ENCODE results near the gene SMAD9. TPM values are rescaled to one million over a fixed set of nuclear protein-coding genes. Genes with fewer than 3 reads are reported as not detected.

SMAD9 gene
- total RNA-seq, 1 donor from 2014 or later: 11.5 TPM

GRCh38 chr13:36912973-36913372 lies 7.1 kb downstream of the SMAD9 start:
- no peak overlapping the region for H3K27ac ChIP-seq (ENCODE audit: low read depth, low read length)
- H3K27me3 ChIP-seq (ENCODE audit: control insufficient read depth in 3 of 3, insufficient read depth in 3 of 3, low read length in 3 of 3): no peaks in the 10 kb centered on the region
- H3K36me3 ChIP-seq (ENCODE audit: control insufficient read depth in 3 of 3, insufficient read depth in 3 of 3, low read length in 3 of 3): no peaks in the 10 kb centered on the region
- H3K4me1 ChIP-seq (ENCODE audit: control insufficient read depth in 3 of 3, insufficient read depth in 3 of 3, low read length in 3 of 3): peaks cover 3 to 15% (median 14%) of the 10 kb centered on the region in 3 donors
- no peak overlapping the region for H3K9ac ChIP-seq (ENCODE audit: low read depth in 1 of 3, low read length in 3 of 3)
- H3K4me3 ChIP-seq (ENCODE audit: low read length in 3 of 3): no peak overlapping the region
- H3K9me3 ChIP-seq (ENCODE audit: control insufficient read depth in 3 of 3, low read length in 3 of 3): no peaks in the 10 kb centered on the region

- Histone ChIP-seq H3K4me3 (ENCODE audit: low read length in 3 of 3) (no peak overlapping the region), H3K4me1 (ENCODE audit: control insufficient read depth in 3 of 3, insufficient read depth in 3 of 3, low read length in 3 of 3) (peaks cover 3 to 12% (median 11%) of the 10 kb centered on the region in 3 donors), H3K27ac (ENCODE audit: low read depth, low read length) (no peak overlapping the region), H3K9ac (ENCODE audit: low read depth in 1 of 3, low read length in 3 of 3) (no peak overlapping the region), H3K36me3 (ENCODE audit: control insufficient read depth in 3 of 3, insufficient read depth in 3 of 3, low read length in 3 of 3) (no peaks in the 10 kb centered on the region), H3K9me3 (ENCODE audit: control insufficient read depth in 3 of 3, low read length in 3 of 3) (no peaks in the 10 kb centered on the region), H3K27me3 (ENCODE audit: control insufficient read depth in 3 of 3, insufficient read depth in 3 of 3, low read length in 3 of 3) (no peaks in the 10 kb centered on the region)
Measured at GRCh38 chr13:36912369-36912768, 7.7 kb downstream of the SMAD9 start.

DNA sequence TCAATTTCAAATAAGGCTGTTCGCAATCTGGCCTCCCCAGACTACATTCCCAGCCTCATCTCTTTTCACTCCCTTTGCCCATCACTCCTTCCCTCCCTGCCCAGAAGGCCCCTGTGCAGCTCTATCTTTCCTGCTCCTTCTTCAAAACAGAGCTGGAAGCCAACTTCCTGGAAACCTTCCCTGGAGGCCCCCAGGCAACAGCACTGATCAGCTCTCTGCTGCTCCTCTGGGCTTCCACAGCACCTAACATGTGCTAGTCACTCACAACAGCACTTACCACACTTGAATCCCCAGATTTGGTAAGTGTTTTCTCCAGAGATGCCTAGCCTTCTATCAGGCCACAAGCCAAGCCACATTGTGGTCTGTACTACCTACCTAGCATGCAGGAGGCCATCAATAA lies 9.5 kb downstream of the SMAD9 start:
- H3K27ac ChIP-seq (ENCODE audit: low read depth, low read length): no peak overlapping the region
- H3K4me3 ChIP-seq (ENCODE audit: low read length in 3 of 3): no peak overlapping the region

DNA sequence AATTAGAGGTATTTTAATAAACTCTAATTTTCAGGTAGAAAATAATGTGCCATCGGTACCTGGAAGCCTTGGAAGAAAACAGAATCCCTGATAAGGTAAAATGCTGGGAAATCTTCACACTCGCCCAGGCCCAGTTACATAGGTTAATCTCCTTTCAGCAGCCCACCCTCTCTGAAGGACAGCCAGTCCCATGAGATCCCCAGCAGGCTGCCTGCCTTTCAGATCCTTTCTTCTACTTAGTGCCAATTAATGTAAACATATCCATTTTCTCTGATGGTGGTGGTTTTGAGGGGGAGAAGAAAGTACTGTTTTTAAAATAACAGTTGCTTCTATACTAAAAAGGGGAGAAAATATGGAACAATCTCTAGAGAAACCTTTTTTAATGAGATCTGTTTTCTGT lies 12.2 kb downstream of the SMAD9 start:
- H3K4me3 ChIP-seq (ENCODE audit: low read length in 3 of 3): no peak overlapping the region
- no peak overlapping the region for H3K27ac ChIP-seq (ENCODE audit: low read depth, low read length)
- peaks cover 0 to 2% (median 0%) of the 10 kb centered on the region in 3 donors for H3K36me3 ChIP-seq (ENCODE audit: control insufficient read depth in 3 of 3, insufficient read depth in 3 of 3, low read length in 3 of 3)
- no peaks in the 10 kb centered on the region for H3K27me3 ChIP-seq (ENCODE audit: control insufficient read depth in 3 of 3, insufficient read depth in 3 of 3, low read length in 3 of 3)
- no peaks in the 10 kb centered on the region for H3K9me3 ChIP-seq (ENCODE audit: control insufficient read depth in 3 of 3, low read length in 3 of 3)
- H3K9ac ChIP-seq (ENCODE audit: low read depth in 1 of 3, low read length in 3 of 3): no peak overlapping the region
- H3K4me1 ChIP-seq (ENCODE audit: control insufficient read depth in 3 of 3, insufficient read depth in 3 of 3, low read length in 3 of 3): no peaks in the 10 kb centered on the region

More for the DNA sequence above, 9.5 kb downstream of the SMAD9 start:
- Histone ChIP-seq H3K9ac (ENCODE audit: low read depth in 1 of 3, low read length in 3 of 3) (no peak overlapping the region), H3K4me1 (ENCODE audit: control insufficient read depth in 3 of 3, insufficient read depth in 3 of 3, low read length in 3 of 3) (peaks cover 3 to 10% (median 7%) of the 10 kb centered on the region in 3 donors), H3K27me3 (ENCODE audit: control insufficient read depth in 3 of 3, insufficient read depth in 3 of 3, low read length in 3 of 3) (no peaks in the 10 kb centered on the region), H3K36me3 (ENCODE audit: control insufficient read depth in 3 of 3, insufficient read depth in 3 of 3, low read length in 3 of 3) (peaks cover 0 to 2% (median 0%) of the 10 kb centered on the region in 3 donors), H3K9me3 (ENCODE audit: control insufficient read depth in 3 of 3, low read length in 3 of 3) (no peaks in the 10 kb centered on the region)

GRCh38 chr13:36907266-36907665 lies 12.8 kb downstream of the SMAD9 start:
- Histone ChIP-seq H3K36me3 (ENCODE audit: control insufficient read depth in 3 of 3, insufficient read depth in 3 of 3, low read length in 3 of 3) (peaks cover 0 to 2% (median 0%) of the 10 kb centered on the region in 3 donors), H3K4me1 (ENCODE audit: control insufficient read depth in 3 of 3, insufficient read depth in 3 of 3, low read length in 3 of 3) (no peaks in the 10 kb centered on the region), H3K9ac (ENCODE audit: low read depth in 1 of 3, low read length in 3 of 3) (no peak overlapping the region), H3K27me3 (ENCODE audit: control insufficient read depth in 3 of 3, insufficient read depth in 3 of 3, low read length in 3 of 3) (no peaks in the 10 kb centered on the region), H3K9me3 (ENCODE audit: control insufficient read depth in 3 of 3, low read length in 3 of 3) (no peaks in the 10 kb centered on the region), H3K27ac (ENCODE audit: low read depth, low read length) (no peak overlapping the region), H3K4me3 (ENCODE audit: low read length in 3 of 3) (no peak overlapping the region)

GRCh38 chr13:36905944-36906343 lies 14.1 kb downstream of the SMAD9 start:
- Histone ChIP-seq H3K27me3 (ENCODE audit: control insufficient read depth in 3 of 3, insufficient read depth in 3 of 3, low read length in 3 of 3) (no peaks in the 10 kb centered on the region), H3K9me3 (ENCODE audit: control insufficient read depth in 3 of 3, low read length in 3 of 3) (no peaks in the 10 kb centered on the region), H3K4me3 (ENCODE audit: low read length in 3 of 3) (no peak overlapping the region), H3K27ac (ENCODE audit: low read depth, low read length) (no peak overlapping the region), H3K36me3 (ENCODE audit: control insufficient read depth in 3 of 3, insufficient read depth in 3 of 3, low read length in 3 of 3) (peaks cover 0 to 2% (median 0%) of the 10 kb centered on the region in 3 donors), H3K9ac (ENCODE audit: low read depth in 1 of 3, low read length in 3 of 3) (no peak overlapping the region), H3K4me1 (ENCODE audit: control insufficient read depth in 3 of 3, insufficient read depth in 3 of 3, low read length in 3 of 3) (no peaks in the 10 kb centered on the region)

- Histone ChIP-seq H3K9ac (ENCODE audit: low read depth in 1 of 3, low read length in 3 of 3) (no peak overlapping the region), H3K4me3 (ENCODE audit: low read length in 3 of 3) (no peak overlapping the region), H3K9me3 (ENCODE audit: control insufficient read depth in 3 of 3, low read length in 3 of 3) (peaks cover 0 to 3% (median 0%) of the 10 kb centered on the region in 3 donors), H3K27me3 (ENCODE audit: control insufficient read depth in 3 of 3, insufficient read depth in 3 of 3, low read length in 3 of 3) (no peaks in the 10 kb centered on the region), H3K4me1 (ENCODE audit: control insufficient read depth in 3 of 3, insufficient read depth in 3 of 3, low read length in 3 of 3) (no peaks in the 10 kb centered on the region), H3K36me3 (ENCODE audit: control insufficient read depth in 3 of 3, insufficient read depth in 3 of 3, low read length in 3 of 3) (peaks cover 0 to 2% (median 0%) of the 10 kb centered on the region in 3 donors), H3K27ac (ENCODE audit: low read depth, low read length) (no peak overlapping the region)
Measured at GRCh38 chr13:36903925-36904595, 16.0 kb downstream of the SMAD9 start.

DNA sequence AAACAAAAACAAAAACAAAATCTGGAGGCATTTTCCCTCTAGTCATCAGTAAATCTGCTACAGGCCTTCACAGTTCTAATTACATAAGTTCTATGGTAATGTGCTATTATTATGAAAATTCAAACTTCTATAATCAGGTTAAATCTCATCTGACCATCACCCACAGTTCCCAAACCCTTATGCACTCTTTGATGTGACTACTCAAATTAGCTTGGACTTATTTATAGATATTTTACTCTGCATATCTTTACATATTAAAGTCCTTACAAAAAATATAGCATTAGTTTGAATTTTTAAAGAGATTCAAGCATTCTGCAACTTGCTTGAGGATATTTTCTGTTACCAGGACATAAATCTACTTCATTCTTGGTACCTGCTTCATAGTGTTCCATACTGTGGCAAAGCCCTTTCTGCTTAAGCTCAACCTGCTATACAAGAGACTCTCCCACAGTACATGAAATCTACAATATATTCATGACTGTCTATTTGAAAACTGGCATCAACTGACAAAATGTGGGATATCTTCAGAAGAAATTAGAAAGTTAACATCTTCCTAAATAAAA lies 22.9 kb downstream of the SMAD9 start:
- Histone ChIP-seq H3K36me3 (ENCODE audit: control insufficient read depth in 3 of 3, insufficient read depth in 3 of 3, low read length in 3 of 3) (no peaks in the 10 kb centered on the region), H3K9me3 (ENCODE audit: control insufficient read depth in 3 of 3, low read length in 3 of 3) (peaks cover 0 to 3% (median 0%) of the 10 kb centered on the region in 3 donors), H3K4me1 (ENCODE audit: control insufficient read depth in 3 of 3, insufficient read depth in 3 of 3, low read length in 3 of 3) (no peaks in the 10 kb centered on the region), H3K27me3 (ENCODE audit: control insufficient read depth in 3 of 3, insufficient read depth in 3 of 3, low read length in 3 of 3) (no peaks in the 10 kb centered on the region), H3K4me3 (ENCODE audit: low read length in 3 of 3) (no peak overlapping the region), H3K27ac (ENCODE audit: low read depth, low read length) (no peak overlapping the region), H3K9ac (ENCODE audit: low read depth in 1 of 3, low read length in 3 of 3) (no peak overlapping the region)

- Histone ChIP-seq H3K9ac (ENCODE audit: low read depth in 1 of 3, low read length in 3 of 3) (no peak overlapping the region), H3K27me3 (ENCODE audit: control insufficient read depth in 3 of 3, insufficient read depth in 3 of 3, low read length in 3 of 3) (no peaks in the 10 kb centered on the region), H3K36me3 (ENCODE audit: control insufficient read depth in 3 of 3, insufficient read depth in 3 of 3, low read length in 3 of 3) (no peaks in the 10 kb centered on the region), H3K9me3 (ENCODE audit: control insufficient read depth in 3 of 3, low read length in 3 of 3) (no peaks in the 10 kb centered on the region), H3K27ac (ENCODE audit: low read depth, low read length) (no peak overlapping the region), H3K4me1 (ENCODE audit: control insufficient read depth in 3 of 3, insufficient read depth in 3 of 3, low read length in 3 of 3) (peaks cover 0 to 5% (median 0%) of the 10 kb centered on the region in 3 donors), H3K4me3 (ENCODE audit: low read length in 3 of 3) (no peak overlapping the region)
Measured at GRCh38 chr13:36891752-36892151, 28.3 kb downstream of the SMAD9 start.

DNA sequence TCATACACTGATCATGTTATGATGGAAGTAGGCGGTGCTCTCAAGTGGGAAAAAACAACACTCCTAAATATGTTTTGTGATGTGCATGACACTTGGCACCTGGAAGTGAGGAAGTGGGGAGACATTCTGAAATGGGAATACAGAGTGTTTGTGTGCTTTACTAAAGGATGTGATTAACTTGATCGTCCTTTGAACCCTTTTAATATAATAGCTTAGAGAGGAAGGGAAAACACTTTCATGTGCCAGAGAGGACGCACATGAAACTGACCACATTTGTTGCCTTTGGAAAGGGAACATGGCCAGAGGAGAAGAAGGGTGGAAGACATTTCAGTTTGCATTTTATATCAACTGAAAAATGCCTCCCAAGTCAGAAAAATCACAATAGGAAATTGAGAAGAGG lies 31.4 kb downstream of the SMAD9 start:
- H3K36me3 ChIP-seq (ENCODE audit: control insufficient read depth in 3 of 3, insufficient read depth in 3 of 3, low read length in 3 of 3): no peaks in the 10 kb centered on the region
- peaks cover 0 to 11% (median 4%) of the 10 kb centered on the region in 3 donors for H3K4me1 ChIP-seq (ENCODE audit: control insufficient read depth in 3 of 3, insufficient read depth in 3 of 3, low read length in 3 of 3)
- no peaks in the 10 kb centered on the region for H3K27me3 ChIP-seq (ENCODE audit: control insufficient read depth in 3 of 3, insufficient read depth in 3 of 3, low read length in 3 of 3)
- H3K9me3 ChIP-seq (ENCODE audit: control insufficient read depth in 3 of 3, low read length in 3 of 3): no peaks in the 10 kb centered on the region
- no peak overlapping the region for H3K27ac ChIP-seq (ENCODE audit: low read depth, low read length)
- no peak overlapping the region for H3K9ac ChIP-seq (ENCODE audit: low read depth in 1 of 3, low read length in 3 of 3)
- H3K4me3 ChIP-seq (ENCODE audit: low read length in 3 of 3): no peak overlapping the region
